ENCODE results near the gene FGA. TPM values are rescaled to one million over a fixed set of nuclear protein-coding genes. Genes with fewer than 3 reads are reported as not detected.

The FGA gene
- total RNA-seq, 1 experiment from 2014 or later = not detected

DNA sequence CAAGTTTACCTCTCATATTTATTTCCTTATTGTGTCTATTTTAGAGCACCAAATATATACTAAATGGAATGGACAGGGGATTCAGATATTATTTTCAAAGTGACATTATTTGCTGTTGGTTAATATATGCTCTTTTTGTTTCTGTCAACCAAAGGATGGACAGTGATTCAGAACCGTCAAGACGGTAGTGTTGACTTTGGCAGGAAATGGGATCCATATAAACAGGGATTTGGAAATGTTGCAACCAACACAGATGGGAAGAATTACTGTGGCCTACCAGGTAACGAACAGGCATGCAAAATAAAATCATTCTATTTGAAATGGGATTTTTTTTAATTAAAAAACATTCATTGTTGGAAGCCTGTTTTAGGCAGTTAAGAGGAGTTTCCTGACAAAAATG, 21.5 kb downstream of the FGA start:
- BruUV-seq (replicated peaks) = no TSS peak
- no peaks in the 10 kb centered on the region for H3K4me1 ChIP-seq (ENCODE audit: insufficient read depth, low read length, poor library complexity, severe bottlenecking)
- H3K36me3 ChIP-seq (ENCODE audit: insufficient read depth, low read length, poor library complexity, severe bottlenecking) = no peaks in the 10 kb centered on the region
- no peak overlapping the region for H3K4me3 ChIP-seq (ENCODE audit: low read depth, low read length, poor library complexity, severe bottlenecking)
- intact Hi-C loops (cut with micrococcal nuclease; ENCODE audit: unreplicated experiment) = no loop called here
- H3K27ac ChIP-seq (ENCODE audit: low read depth, low read length, poor library complexity, severe bottlenecking) = no peak overlapping the region
- ChIA-PET POLR2A (ENCODE audit: low non-redundant PET) (no interaction called here), CTCF (interaction anchor here (0.5 kb wide), 1 partner anchor 10 kb away, joined by 3 read pairs; no protein-coding TSS in a partner anchor)
- TF ChIP-seq, protein P1, sequence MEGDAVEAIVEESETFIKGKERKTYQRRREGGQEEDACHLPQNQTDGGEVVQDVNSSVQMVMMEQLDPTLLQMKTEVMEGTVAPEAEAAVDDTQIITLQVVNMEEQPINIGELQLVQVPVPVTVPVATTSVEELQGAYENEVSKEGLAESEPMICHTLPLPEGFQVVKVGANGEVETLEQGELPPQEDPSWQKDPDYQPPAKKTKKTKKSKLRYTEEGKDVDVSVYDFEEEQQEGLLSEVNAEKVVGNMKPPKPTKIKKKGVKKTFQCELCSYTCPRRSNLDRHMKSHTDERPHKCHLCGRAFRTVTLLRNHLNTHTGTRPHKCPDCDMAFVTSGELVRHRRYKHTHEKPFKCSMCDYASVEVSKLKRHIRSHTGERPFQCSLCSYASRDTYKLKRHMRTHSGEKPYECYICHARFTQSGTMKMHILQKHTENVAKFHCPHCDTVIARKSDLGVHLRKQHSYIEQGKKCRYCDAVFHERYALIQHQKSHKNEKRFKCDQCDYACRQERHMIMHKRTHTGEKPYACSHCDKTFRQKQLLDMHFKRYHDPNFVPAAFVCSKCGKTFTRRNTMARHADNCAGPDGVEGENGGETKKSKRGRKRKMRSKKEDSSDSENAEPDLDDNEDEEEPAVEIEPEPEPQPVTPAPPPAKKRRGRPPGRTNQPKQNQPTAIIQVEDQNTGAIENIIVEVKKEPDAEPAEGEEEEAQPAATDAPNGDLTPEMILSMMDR (conservative IDR thresholded peaks at IDR 0.05; ENCODE audit: low read depth, low read length) = no peak
- no peak for TF ChIP-seq EZH2 (IDR thresholded peaks at IDR 0.05; ENCODE audit: borderline replicate concordance, low read depth, low read length, poor library complexity, severe bottlenecking)
- no peak for DNase-seq (ENCODE audit: low spot score)
- H3K9me3 ChIP-seq (ENCODE audit: low read depth, low read length, poor library complexity, severe bottlenecking) = no peaks in the 10 kb centered on the region
- H3K27me3 ChIP-seq (replicated peaks; ENCODE audit: insufficient read depth, low read depth, low read length, poor library complexity) = no peaks in the 10 kb centered on the region

DNA sequence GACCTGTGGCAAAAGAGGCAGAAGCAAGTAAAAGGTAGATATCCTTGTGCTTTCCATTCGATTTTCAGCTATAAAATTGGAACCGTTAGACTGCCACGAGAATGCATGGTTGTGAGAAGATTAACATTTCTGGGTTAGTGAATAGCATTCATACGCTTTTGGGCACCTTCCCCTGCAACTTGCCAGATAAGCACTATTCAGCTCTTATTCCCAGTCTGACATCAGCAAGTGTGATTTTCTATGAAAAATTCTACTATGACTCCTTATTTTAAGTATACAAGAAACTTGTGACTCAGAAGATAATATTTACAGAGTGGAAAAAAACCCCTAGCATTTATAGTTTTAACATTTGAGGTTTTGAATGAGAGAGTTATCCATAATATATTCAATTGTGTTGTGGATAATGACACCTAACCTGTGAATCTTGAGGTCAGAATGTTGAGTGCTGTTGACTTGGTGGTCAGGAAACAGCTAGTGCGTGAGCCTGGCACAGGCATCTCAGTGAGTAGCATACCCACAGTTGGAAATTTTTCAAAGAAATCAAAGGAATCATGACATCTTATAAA, 23.8 kb downstream of the FGA start:
- TF ChIP-seq EZH2 (IDR thresholded peaks at IDR 0.05; ENCODE audit: borderline replicate concordance, low read depth, low read length, poor library complexity, severe bottlenecking) = no peak
- TF ChIP-seq, protein P1 (conservative IDR thresholded peaks at IDR 0.05; ENCODE audit: low read depth, low read length) = no peak
- no peak overlapping the region for H3K4me3 ChIP-seq (ENCODE audit: low read depth, low read length, poor library complexity, severe bottlenecking)
- no peaks in the 10 kb centered on the region for H3K36me3 ChIP-seq (ENCODE audit: insufficient read depth, low read length, poor library complexity, severe bottlenecking)
- POLR2A ChIA-PET (ENCODE audit: low non-redundant PET) = no interaction called here
- H3K27me3 ChIP-seq (replicated peaks; ENCODE audit: insufficient read depth, low read depth, low read length, poor library complexity) = no peaks in the 10 kb centered on the region
- intact Hi-C loops (cut with micrococcal nuclease; ENCODE audit: unreplicated experiment) = no loop called here
- H3K4me1 ChIP-seq (ENCODE audit: insufficient read depth, low read length, poor library complexity, severe bottlenecking) = no peaks in the 10 kb centered on the region
- DNase-seq (ENCODE audit: low spot score) = no peak
- CTCF ChIA-PET = no interaction called here
- H3K9me3 ChIP-seq (ENCODE audit: low read depth, low read length, poor library complexity, severe bottlenecking) = no peaks in the 10 kb centered on the region
- no peak overlapping the region for H3K27ac ChIP-seq (ENCODE audit: low read depth, low read length, poor library complexity, severe bottlenecking)
- BruUV-seq (replicated peaks) = no TSS peak

DNA sequence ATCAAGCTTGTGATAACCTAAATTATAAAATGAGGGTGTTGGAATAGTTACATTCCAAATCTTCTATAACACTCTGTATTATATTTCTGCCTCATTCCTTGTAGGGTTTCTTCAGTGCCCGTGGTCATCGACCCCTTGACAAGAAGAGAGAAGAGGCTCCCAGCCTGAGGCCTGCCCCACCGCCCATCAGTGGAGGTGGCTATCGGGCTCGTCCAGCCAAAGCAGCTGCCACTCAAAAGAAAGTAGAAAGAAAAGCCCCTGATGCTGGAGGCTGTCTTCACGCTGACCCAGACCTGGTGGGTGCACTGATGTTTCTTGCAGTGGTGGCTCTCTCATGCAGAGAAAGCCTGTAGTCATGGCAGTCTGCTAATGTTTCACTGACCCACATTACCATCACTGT, 24.8 kb downstream of the FGA start:
- intact Hi-C loops (cut with micrococcal nuclease; ENCODE audit: unreplicated experiment) = no loop called here
- TF ChIP-seq, protein P1 (conservative IDR thresholded peaks at IDR 0.05; ENCODE audit: low read depth, low read length) = no peak
- TF ChIP-seq EZH2 (IDR thresholded peaks at IDR 0.05; ENCODE audit: borderline replicate concordance, low read depth, low read length, poor library complexity, severe bottlenecking) = no peak
- Histone ChIP-seq H3K27me3 (replicated peaks; ENCODE audit: insufficient read depth, low read depth, low read length, poor library complexity) (no peaks in the 10 kb centered on the region), H3K4me3 (ENCODE audit: low read depth, low read length, poor library complexity, severe bottlenecking) (no peak overlapping the region), H3K36me3 (ENCODE audit: insufficient read depth, low read length, poor library complexity, severe bottlenecking) (no peaks in the 10 kb centered on the region), H3K4me1 (ENCODE audit: insufficient read depth, low read length, poor library complexity, severe bottlenecking) (no peaks in the 10 kb centered on the region), H3K27ac (ENCODE audit: low read depth, low read length, poor library complexity, severe bottlenecking) (no peak overlapping the region), H3K9me3 (ENCODE audit: low read depth, low read length, poor library complexity, severe bottlenecking) (no peaks in the 10 kb centered on the region)
- CTCF ChIA-PET = no interaction called here
- POLR2A ChIA-PET (ENCODE audit: low non-redundant PET) = interaction anchor here (0.6 kb wide), 1 partner anchor 36 kb away, joined by 3 read pairs; no protein-coding TSS in a partner anchor
- no TSS peak for BruUV-seq (replicated peaks)
- no peak for DNase-seq (ENCODE audit: low spot score)

Data from A673 (cell line).